GM19238 (cell line): ENCODE measurements around the gene SEZ6L2.
"Not testable (repeated sequence)": the region's sequence is repeated elsewhere in the genome, so short reads cannot be mapped to it uniquely, and the experiment has no call there.

Experiments
- DNase-seq: peaks from one replicate; pipeline ENCODE4 v3.0.0; 2011; ENCODE audit warnings: low spot score; ENCODE audit not compliant: insufficient read length

SEZ6L2 gene

GRCh38 chr16:29910819-29911675 lies 11.7 kb upstream of the SEZ6L2 start:
- no peak for DNase-seq

- DNase-seq, result not testable (repeated sequence)
Measured at GRCh38 chr16:29909851-29910250, 10.5 kb upstream of the SEZ6L2 start.

DNA sequence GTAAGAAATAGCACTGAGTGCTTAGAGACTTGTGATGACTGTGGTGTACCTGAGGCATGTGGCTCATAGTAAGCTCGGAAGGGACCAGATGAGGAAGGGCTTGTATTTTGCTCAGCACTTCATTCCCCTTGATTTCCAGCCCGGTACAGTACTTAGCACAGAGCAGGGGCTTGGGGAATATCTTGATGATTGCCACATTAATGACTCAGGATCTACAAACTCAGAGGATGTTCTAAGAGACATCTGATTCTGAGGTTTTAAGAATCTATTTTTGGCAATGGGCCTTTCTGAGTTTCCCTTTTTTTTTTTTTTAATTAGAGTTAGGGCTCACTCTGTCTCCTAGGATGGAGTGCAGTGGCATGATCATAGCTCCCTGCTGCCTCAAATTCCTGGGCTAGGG lies 10.0 kb upstream of the SEZ6L2 start:
- DNase-seq, result no peak

- DNase-seq, result no peak
Measured at GRCh38 chr16:29908719-29909220, 9.4 kb upstream of the SEZ6L2 start.

- DNase-seq, result no peak
Measured at GRCh38 chr16:29907973-29908372, 8.6 kb upstream of the SEZ6L2 start.

- DNase-seq, result no peak
Measured at GRCh38 chr16:29906520-29907244, 7.3 kb upstream of the SEZ6L2 start.

DNA sequence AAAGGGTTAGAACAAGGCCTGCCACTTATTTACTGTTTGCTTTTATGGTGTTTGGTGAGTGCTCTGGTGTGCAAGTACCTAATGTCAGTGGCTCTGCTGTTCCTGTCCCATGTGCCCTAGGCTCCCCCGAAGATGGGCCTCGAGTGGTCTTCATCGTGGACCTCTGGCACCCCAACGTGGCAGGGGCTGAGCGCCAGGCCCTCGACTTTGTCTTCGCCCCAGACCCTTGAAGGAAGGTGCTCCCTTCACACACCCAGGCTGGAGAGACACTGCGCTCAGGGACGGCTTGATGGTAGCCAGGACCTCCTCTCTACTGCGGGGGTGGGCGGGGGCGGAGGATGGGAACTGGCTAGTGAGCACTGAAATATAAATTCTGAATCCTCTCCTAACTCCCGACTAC lies 6.3 kb upstream of the SEZ6L2 start:
- DNase-seq, result no peak

DNA sequence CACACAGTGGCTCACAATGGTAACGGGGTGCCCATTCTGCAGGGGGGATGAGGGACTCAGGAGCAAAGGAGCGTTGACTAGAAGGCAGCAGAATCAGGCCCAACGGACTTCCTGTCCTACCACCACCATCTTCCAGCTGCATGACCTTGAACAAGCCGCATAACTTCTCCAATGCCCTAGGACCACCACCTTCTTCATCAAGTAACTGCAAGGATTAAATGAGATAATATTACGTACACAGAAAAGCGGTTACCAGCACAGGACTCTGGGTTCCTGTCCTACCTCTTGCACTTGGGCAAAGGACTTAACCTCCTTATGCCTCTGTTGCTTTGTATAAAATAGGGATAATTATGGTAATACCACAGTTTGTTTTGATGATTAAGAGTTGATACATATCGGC lies 5.6 kb upstream of the SEZ6L2 start:
- no peak for DNase-seq

- DNase-seq, result no peak
Measured at GRCh38 chr16:29903590-29903989, 4.2 kb upstream of the SEZ6L2 start.

- no peak for DNase-seq
Measured at GRCh38 chr16:29901607-29901945, 2.2 kb upstream of the SEZ6L2 start.

DNA sequence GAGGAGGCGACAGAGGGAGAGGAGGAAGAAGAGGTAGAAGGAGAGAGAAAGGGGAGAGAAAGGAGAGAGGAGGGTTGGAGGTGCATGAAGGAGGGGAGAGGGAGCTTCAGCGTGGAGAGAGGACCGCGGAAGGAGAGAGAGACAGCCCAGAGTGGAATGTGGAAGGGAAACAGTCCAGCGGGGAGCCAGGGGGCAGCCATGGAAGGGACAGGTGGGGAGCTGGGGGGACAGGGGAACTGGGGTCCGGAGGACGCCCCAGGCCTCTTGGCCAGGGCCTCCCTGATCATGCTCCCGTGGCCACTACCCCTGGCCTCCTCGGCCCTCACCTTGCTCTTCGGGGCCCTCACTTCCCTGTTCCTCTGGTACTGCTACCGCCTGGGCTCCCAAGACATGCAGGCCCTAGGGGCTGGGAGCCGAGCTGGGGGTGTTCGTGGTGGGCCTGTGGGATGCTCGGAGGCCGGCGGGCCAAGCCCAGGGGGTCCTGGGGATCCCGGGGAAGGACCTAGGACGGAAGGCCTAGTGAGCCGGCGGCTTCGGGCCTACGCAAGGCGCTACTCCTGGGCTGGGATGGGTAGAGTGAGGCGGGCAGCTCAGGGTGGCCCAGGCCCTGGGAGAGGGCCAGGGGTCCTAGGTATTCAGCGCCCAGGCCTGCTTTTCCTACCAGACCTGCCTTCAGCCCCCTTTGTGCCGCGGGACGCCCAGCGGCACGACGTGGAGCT lies 1.7 kb upstream of the SEZ6L2 start:
- no peak for DNase-seq

GRCh38 chr16:29900102-29900887 lies 945 bp upstream of the SEZ6L2 start, which contains the start of gene ASPHD1:
Gene ASPHD1, plus strand, starts transcription at chr16:29900488. Its CDS starts 484 bp downstream, at chr16:29900972.
- DNase-seq, result peak; percentile 83

GRCh38 chr16:29898804-29899515 lies 390 bp downstream of the SEZ6L2 start:
- DNase-seq, result no peak

DNA sequence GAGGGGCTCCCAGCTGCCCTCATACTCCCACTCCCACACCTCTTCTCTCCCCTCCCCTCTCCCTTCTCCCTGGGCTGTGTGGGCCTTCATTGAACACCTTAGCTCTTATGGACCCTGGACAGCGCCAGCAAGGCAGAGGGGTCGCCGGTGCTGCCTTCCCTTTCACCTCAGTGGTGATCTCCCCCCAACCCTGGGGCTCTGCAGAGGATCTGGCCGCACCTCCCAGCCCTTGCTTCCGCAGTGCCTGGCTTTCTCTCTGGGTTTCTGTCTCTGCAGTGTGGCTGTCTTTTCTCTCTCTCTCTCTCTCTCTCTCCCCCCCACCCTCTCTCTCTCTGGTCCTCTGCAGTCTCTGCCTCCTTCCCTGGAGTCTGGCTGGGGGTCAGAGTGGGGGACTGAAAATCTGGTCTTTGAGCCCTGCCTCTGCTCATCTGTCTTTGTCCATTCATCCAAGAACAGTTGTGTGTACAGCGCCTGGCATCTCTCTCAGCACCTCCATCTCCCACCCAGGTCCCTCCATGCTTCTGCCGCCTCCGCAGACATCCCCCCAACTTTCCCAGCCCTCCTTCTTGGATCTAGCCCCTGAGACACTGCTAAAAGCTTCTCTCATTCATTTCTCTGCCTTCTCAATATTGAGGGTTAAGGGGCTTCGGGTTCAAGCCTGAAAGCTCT lies 1.1 kb downstream of the SEZ6L2 start:
- no peak for DNase-seq

GRCh38 chr16:29897333-29897732 lies 2.0 kb downstream of the SEZ6L2 start:
- no peak for DNase-seq

- no peak for DNase-seq
Measured at GRCh38 chr16:29896841-29897240, 2.5 kb downstream of the SEZ6L2 start.

GRCh38 chr16:29894352-29894751 lies 5.0 kb downstream of the SEZ6L2 start:
- no peak for DNase-seq

- no peak for DNase-seq
Measured at GRCh38 chr16:29893553-29893952, 5.8 kb downstream of the SEZ6L2 start.

DNA sequence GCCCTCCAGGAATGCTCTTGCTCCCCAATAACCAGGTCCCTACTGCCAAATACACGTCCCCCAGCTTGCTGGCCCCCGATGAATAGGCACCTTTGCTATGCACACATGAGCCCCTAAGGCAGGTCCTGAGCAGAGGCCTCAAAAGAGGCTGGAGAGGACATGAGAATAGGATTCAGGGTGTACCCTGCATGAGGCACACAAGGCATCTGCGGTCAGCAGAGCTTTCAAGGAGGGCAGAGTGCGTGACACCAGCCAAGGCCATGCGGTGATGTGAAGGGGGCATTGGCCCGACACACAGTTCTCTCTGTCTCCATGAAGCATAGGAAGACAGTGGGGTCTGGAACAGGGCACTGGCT lies 6.9 kb downstream of the SEZ6L2 start:
- no peak for DNase-seq
